CD14-positive monocyte (primary cell): ENCODE results near the gene TPD52L1. TPM values are rescaled to one million over a fixed set of nuclear protein-coding genes. Genes with fewer than 3 reads are reported as not detected.

ENCODE experiments used
- DNase-seq, 3 donors: peaks; one replicate each; pipeline ENCODE4 v3.0.0-alpha.2; 2011 to 2022
- H2AFZ ChIP-seq: 2 replicates; pipeline ENCODE4 v1.6.0; 2012; ENCODE audit warnings: mild to moderate bottlenecking, low read depth, low read length, inconsistent platforms; ENCODE audit not compliant: insufficient read depth, poor library complexity, severe bottlenecking
- H3K27ac ChIP-seq, 2 donors: 1 replicate in 1 of 2; 2 replicates in 1 of 2; pipeline ENCODE4 v1.5.1; 2012 to 2013; ENCODE audit warnings: low read length in 2 of 2, control low read depth in 1 of 2, inconsistent platforms in 1 of 2, low read depth in 1 of 2, mild to moderate bottlenecking in 1 of 2
- H3K27me3 ChIP-seq, 2 donors: one replicate each; pipeline versions ENCODE4 v1.6.0 to v1.6.1; 2011 to 2013; ENCODE audit warnings: low read length in 2 of 2; ENCODE audit not compliant: control insufficient read depth in 2 of 2, insufficient read depth in 2 of 2
- H3K36me3 ChIP-seq, 2 donors: replicated peaks in 1 of 2; 1 replicate in 1 of 2; 2 replicates in 1 of 2; pipeline versions ENCODE4 v1.5.1 to v1.6.1; 2012 to 2013; ENCODE audit warnings: low read length in 2 of 2, control low read depth in 1 of 2, inconsistent platforms in 1 of 2, mild to moderate bottlenecking in 1 of 2; ENCODE audit not compliant: insufficient read depth in 2 of 2, control insufficient read depth in 1 of 2
- H3K4me1 ChIP-seq, 2 donors: 1 replicate in 1 of 2; 2 replicates in 1 of 2; pipeline versions ENCODE4 v1.5.1 to v1.6.1; 2012 to 2013; ENCODE audit warnings: low read length in 2 of 2, control low read depth in 1 of 2, inconsistent platforms in 1 of 2, mild to moderate bottlenecking in 1 of 2, moderate library complexity in 1 of 2; ENCODE audit not compliant: insufficient read depth in 2 of 2, control insufficient read depth in 1 of 2
- H3K4me2 ChIP-seq: replicated peaks from 2 replicates; pipeline ENCODE3; 2012; ENCODE audit warnings: low read length, moderate library complexity, mild to moderate bottlenecking; ENCODE audit not compliant: poor library complexity, severe bottlenecking; ENCODE audit errors: extremely low read depth
- H3K4me3 ChIP-seq, 3 experiments: fragments of 200-600 bp in 1 of 3; sonication (generic) in 1 of 3; replicated peaks in 1 of 3; 1 replicate in 2 of 3; 2 replicates in 1 of 3; pipeline ENCODE4 v1.5.1; 2011 to 2013; ENCODE audit warnings: low read length in 3 of 3, mild to moderate bottlenecking in 3 of 3, control low read depth in 2 of 3, low read depth in 2 of 3, inconsistent platforms in 1 of 3, moderate library complexity in 1 of 3
- H3K79me2 ChIP-seq: 2 replicates; pipeline ENCODE4 v1.6.0; 2012; ENCODE audit warnings: mild to moderate bottlenecking, control low read depth, inconsistent platforms, low read length, moderate library complexity; ENCODE audit not compliant: insufficient read depth
- H3K9ac ChIP-seq: 2 replicates; pipeline ENCODE4 v1.6.0; 2017; ENCODE audit warnings: low read length, mild to moderate bottlenecking; ENCODE audit not compliant: insufficient read depth, poor library complexity, severe bottlenecking
- H3K9me3 ChIP-seq, 2 donors: replicated peaks in 1 of 2; 1 replicate in 1 of 2; 2 replicates in 1 of 2; pipeline versions ENCODE4 v1.5.1 to v1.6.1; 2012 to 2013; ENCODE audit warnings: low read length in 2 of 2, control low read depth in 1 of 2; ENCODE audit not compliant: control insufficient read depth in 1 of 2, insufficient read depth in 1 of 2
- H4K20me1 ChIP-seq: 2 replicates; pipeline ENCODE4 v1.6.0; 2012; ENCODE audit warnings: mild to moderate bottlenecking, low read length, control low read depth, moderate library complexity; ENCODE audit not compliant: insufficient read depth
- H3K27ac Mint-ChIP-seq, 7 donors: one replicate each; pipeline ENCODE4 v1.8.0; 2020; ENCODE audit warnings: mild to moderate bottlenecking in 7 of 7, mixed read lengths in 7 of 7, moderate library complexity in 6 of 7, inconsistent platforms in 2 of 7
- H3K27me3 Mint-ChIP-seq, 3 donors: one replicate each; pipeline ENCODE4 v1.8.0; 2021 to 2022; ENCODE audit warnings: low read depth in 3 of 3, mild to moderate bottlenecking in 3 of 3, mixed read lengths in 3 of 3, moderate library complexity in 3 of 3, inconsistent platforms in 1 of 3
- H3K36me3 Mint-ChIP-seq, 2 donors: one replicate each; pipeline ENCODE4 v1.8.0; 2020; ENCODE audit warnings: mixed read lengths in 2 of 2, inconsistent platforms in 1 of 2, mild to moderate bottlenecking in 1 of 2
- H3K4me1 Mint-ChIP-seq: one replicate; pipeline ENCODE4 v1.8.0; 2020; ENCODE audit warnings: mild to moderate bottlenecking, mixed read lengths
- H3K4me3 Mint-ChIP-seq, 2 donors: one replicate each; pipeline ENCODE4 v1.8.0; 2020; ENCODE audit warnings: mild to moderate bottlenecking in 2 of 2, mixed read lengths in 2 of 2, moderate library complexity in 1 of 2
- H3K9me3 Mint-ChIP-seq, 7 donors: one replicate each; pipeline ENCODE4 v1.8.0; 2020 to 2022; ENCODE audit warnings: mixed read lengths in 7 of 7, mild to moderate bottlenecking in 6 of 7, moderate library complexity in 6 of 7, inconsistent platforms in 2 of 7
- WGBS: methylation state at CpG from one replicate; pipeline ENCODE4 v1.1.5; 2013; ENCODE audit warnings: missing lambda C conversion rate; ENCODE audit not compliant: insufficient coverage; 5-methylcytosine and 5-hydroxymethylcytosine counted together
- intact Hi-C, 2 donors: fragments of 100-400 bp; cut with micrococcal nuclease; formaldehyde crosslinking; loops; one replicate each; pipeline versions ENCODE4 v1.15.0 to v1.15.1; 2023
- polyA plus RNA-seq, 3 donors: library from polyadenylated mRNA; depleted of rRNA in 1 of 3; unstranded in 2 of 3; stranded (reverse) in 1 of 3; fragments of 300-500 nt in 2 of 3; fragments of >200 nt in 1 of 3; fragmentation: Illumina TruSeq in 2 of 3; gene quantifications; 1 replicate in 2 of 3; 2 replicates in 1 of 3; pipeline ENCODE4 v1.2.3, GENCODE V29; 2012 to 2021
- TF ChIP-seq, protein P1 (sequence below): fragments of 200-600 bp; IDR thresholded peaks from one replicate; pipeline ENCODE4 v1.8.0; 2022; ENCODE audit warnings: antibody characterized with exemption, mild to moderate bottlenecking

The TPD52L1 gene
- polyA plus RNA-seq, 3 donors = not detected

DNA sequence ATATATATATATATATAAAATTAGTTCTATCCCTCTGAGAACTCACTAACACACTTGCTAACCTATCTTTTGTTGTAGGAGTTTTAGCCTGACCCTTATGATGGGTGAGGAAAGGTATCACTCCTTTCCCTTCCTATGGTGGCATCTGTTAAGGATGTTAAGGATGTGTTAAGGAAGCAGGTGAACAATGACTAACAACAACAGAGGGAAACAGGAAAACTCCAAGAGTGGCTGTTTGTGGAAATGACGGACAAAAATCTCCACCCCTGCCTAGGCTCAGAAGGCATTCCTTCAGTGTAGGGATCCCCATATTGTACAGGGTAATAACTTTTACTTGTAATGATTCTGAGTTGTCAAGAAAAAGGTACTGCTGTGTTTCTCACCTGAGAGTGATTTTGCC, 8.8 kb upstream of the TPD52L1 start:
- Histone ChIP-seq H3K4me2 (no peak overlapping the region), H3K79me2 (no peaks in the 10 kb centered on the region), H3K9me3 (peaks cover 0 to 9% of the 10 kb centered on the region in 2 donors), H4K20me1 (no peaks in the 10 kb centered on the region), H3K27ac (no peak overlapping the region), H2AFZ (no peak overlapping the region), H3K9ac (no peak overlapping the region), H3K36me3 (no peaks in the 10 kb centered on the region), H3K4me1 (no peaks in the 10 kb centered on the region), H3K27me3 (peaks cover 0 to 2% of the 10 kb centered on the region in 2 donors), H3K4me3 (no peak overlapping the region)
- TF ChIP-seq, protein P1, sequence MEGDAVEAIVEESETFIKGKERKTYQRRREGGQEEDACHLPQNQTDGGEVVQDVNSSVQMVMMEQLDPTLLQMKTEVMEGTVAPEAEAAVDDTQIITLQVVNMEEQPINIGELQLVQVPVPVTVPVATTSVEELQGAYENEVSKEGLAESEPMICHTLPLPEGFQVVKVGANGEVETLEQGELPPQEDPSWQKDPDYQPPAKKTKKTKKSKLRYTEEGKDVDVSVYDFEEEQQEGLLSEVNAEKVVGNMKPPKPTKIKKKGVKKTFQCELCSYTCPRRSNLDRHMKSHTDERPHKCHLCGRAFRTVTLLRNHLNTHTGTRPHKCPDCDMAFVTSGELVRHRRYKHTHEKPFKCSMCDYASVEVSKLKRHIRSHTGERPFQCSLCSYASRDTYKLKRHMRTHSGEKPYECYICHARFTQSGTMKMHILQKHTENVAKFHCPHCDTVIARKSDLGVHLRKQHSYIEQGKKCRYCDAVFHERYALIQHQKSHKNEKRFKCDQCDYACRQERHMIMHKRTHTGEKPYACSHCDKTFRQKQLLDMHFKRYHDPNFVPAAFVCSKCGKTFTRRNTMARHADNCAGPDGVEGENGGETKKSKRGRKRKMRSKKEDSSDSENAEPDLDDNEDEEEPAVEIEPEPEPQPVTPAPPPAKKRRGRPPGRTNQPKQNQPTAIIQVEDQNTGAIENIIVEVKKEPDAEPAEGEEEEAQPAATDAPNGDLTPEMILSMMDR = no peak
- Mint-ChIP-seq H3K4me3 (no peak overlapping the region), H3K36me3 (no peaks in the 10 kb centered on the region), H3K4me1 (no peaks in the 10 kb centered on the region), H3K27ac (no peak overlapping the region), H3K27me3 (peaks cover 5 to 8% (median 6%) of the 10 kb centered on the region in 3 donors), H3K9me3 (peaks cover 0 to 9% (median 6%) of the 10 kb centered on the region in 7 donors)
- WGBS = no CpG with 5 or more reads among the region's 1 CpG
- DNase-seq = no peak
- intact Hi-C loops = no loop called here

DNA sequence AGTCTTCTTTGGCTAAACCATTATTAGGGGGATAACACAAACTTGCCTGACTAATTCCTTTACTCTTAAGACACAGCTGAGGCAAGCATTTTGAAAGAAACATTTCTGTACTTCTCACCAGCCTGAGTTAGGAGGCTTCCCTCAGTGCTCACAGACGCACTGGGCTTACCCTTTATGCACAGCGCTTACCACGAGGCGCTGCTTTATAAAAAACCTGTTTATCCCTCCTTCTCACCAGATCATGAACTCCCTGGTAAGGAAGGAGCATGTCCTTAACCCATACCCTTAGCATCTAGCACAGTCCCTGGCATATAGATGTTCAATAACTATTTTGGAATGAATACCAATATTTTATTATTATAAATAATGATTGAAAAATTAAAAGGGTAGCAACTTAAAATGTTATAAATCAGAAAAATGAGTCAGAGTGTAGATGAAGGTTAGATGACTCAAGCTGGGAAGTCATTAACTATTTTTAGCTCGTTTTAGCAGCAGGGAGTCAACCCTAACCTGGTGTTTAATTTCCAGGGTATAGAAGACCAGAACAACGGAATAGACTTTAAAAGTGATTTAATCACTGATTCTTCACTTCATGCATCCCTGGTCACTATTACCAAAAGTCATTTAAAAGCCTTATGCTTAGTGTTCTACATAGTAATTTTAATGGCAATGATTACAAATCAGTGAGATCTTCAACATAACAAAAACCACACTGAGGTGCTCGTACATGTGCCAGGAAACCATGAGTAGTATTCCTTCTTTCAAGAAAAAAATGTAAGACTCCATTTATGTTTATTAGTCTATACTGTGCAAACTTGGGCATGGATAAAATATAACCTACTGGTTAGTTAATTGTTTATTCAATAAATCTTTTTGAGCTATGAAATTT, 4.1 kb upstream of the TPD52L1 start:
- peaks cover 0 to 4% (median 0%) of the 10 kb centered on the region in 7 donors for H3K9me3 Mint-ChIP-seq

More for the DNA sequence above, 4.1 kb upstream of the TPD52L1 start:
- Histone ChIP-seq H3K36me3 (no peaks in the 10 kb centered on the region), H3K27ac (no peak overlapping the region), H3K9me3 (no peaks in the 10 kb centered on the region), H3K79me2 (no peaks in the 10 kb centered on the region), H3K4me2 (no peak overlapping the region), H3K4me1 (peaks cover 13% of the 10 kb centered on the region in 2 donors), H2AFZ (no peak overlapping the region), H4K20me1 (no peaks in the 10 kb centered on the region), H3K4me3 (no peak overlapping the region), H3K27me3 (peaks cover 6 to 12% of the 10 kb centered on the region in 2 donors), H3K9ac (no peak overlapping the region)
- Mint-ChIP-seq H3K4me3 (no peak overlapping the region), H3K27me3 (peaks cover 16 to 29% (median 19%) of the 10 kb centered on the region in 3 donors), H3K4me1 (peaks cover 11% of the 10 kb centered on the region), H3K27ac (no peak overlapping the region), H3K36me3 (no peaks in the 10 kb centered on the region)
- WGBS = 94% methylated on average over 4 of the region's 7 CpGs
- intact Hi-C loops = no loop called here
- DNase-seq = no peak
- TF ChIP-seq, protein P1 = no peak
